Stimulated activated CD8-positive, alpha-beta memory T cell treated with anti-CD3 and anti-CD28 coated beads, Interleukin-4, amount 100 ng/mL, for 4 hours (primary cell): ENCODE data around the gene MSH5.
"Not testable (repeated sequence)": the region's sequence is repeated elsewhere in the genome, so short reads cannot be mapped to it uniquely, and the experiment has no call there.

ENCODE experiments used
- DNase-seq, 2 donors: peaks; one replicate each; pipeline ENCODE4 v3.0.0-alpha.2; 2020; ENCODE audit warnings: low read depth in 2 of 2, low spot score in 1 of 2

The MSH5 gene

DNA sequence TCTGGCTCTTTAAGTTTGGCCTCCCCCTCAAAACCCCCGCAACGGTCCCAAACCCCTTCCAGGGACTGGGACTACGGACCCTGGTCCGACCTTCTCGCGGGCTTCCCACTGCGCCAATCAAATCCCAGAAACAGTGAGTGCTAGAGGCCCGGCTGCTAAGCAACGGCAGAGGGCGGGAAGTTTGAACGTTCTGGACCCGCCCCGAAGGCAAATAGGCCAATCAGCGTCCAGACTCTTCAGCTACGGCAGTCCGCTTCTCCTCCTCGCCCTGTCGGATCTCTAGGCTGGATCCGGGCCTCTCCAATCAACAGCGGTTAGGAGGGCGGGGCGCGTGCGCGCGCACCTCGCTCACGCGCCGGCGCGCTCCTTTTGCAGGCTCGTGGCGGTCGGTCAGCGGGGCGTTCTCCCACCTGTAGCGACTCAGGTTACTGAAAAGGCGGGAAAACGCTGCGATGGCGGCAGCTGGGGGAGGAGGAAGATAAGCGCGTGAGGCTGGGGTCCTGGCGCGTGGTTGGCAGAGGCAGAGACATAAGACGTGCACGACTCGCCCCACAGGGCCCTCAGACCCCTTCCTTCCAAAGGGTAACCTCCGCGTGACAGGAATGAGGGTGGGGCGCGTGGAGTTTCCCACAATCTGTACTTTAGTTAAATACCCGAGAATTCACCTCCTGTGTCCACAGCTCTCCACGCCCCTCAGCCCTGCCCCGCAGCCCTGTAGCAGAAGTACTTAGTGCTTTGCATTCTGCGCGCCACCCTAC is at the start of gene MSH5:
Gene MSH5 (plus strand): TSS at position 367 of the 758 bp plus-strand sequence. CDS start 462 bp downstream, outside the sequence.
- DNase-seq = peak; percentile 89 to 91

DNA sequence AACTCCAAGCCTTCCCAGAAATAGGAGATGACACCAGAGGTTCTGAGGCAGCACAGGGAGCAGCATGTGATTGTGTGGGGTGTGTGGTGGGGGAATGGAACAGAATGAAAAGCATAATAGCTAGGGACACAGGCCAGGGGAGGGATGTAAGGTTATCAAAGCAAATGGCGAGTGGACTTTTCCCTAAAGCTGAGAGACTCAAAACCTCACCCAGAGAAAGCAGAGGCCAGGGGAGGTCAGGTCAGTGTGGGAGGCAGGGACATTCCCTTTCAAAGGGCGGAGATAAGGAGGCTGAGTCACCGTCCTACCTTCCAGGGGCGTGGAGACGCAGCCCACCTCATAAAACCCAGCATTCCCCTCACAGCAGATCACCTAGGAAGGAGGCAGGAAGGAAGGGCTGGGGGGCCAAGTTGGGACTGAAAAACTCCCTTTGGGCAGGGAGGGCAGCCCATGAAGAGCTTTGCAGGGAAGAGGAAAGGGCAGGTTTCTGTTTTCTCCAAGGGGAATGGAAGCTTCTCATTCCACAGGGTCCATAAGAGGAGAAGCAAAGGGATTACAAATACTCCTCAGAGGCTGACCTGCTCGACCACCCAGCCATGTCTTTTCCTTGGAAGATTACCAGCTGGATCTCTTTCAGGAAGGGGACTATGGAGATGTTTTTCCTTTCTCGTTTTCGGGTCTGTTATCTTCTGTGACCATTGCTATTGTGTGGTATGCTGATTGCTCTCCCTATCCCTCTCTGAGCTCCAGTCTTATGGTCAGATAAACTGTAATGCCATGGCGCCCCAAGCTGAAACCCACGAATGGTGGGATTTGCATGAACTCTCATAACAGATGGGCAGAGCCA is 49.4 kb upstream of the MSH5 start:
- no peak for DNase-seq

DNA sequence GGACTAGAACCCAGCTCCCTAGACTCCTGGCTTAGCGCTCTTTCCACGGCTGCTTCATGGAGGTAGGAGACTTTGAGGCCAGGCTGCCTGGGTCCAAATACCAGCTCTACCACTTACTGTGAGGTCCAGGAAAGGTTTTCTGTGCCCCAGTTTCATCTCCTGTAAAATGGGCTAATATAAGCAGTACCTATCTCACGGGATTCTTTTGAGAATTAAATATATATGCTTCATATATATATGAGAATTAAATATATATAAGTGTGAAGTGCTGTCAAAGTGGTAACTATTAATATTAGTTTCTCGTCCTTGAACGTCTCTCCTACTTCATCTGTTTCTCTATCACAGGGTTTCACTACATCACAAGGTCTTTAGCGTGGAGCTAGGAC is 48.7 kb upstream of the MSH5 start:
- DNase-seq = no peak

DNA sequence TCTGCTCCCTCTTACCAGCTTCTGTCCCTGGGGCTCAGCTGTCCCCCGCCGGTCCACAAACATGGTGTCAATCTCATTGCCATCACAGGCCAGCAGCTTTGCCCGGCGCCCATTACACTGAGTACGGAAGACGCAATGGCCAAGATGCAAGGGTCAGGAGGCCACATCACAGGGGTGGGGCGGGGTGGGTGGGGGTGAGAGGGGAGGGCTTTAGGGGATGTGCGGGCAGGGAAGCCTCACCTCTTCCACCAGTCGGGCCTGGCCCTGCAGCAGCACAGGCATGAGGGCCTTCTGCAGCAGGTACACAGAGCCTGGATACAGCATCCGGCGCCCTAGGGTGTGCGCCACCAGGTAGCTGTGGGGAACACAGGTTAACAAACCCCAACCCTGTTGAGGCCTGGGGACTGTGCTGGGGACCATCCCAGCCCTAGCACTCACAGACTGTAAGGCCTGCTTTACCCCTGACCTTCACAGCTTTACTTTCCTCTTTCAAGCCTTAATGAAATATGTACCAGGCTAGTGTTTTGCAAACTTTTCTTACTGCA is 48.2 kb upstream of the MSH5 start:
- DNase-seq = no peak

DNA sequence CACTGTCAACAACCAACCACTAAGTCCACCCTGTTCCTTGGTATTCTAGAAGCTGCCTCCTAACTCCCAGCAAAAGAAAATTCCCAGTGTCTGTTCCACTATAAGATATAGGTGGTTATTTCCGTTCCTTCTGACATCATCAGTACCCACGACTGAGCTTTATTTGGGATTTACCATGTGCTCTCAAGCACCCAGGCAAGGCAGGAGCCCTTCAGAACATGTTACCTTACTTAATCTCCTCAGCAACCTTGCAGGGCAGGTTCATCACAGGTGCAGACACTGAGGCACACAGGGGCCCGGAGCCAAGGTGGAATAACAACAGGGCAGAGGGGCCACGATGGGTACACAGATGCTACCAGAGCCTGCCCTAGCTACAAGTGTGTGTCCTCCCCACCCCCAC is 47.5 kb upstream of the MSH5 start:
- DNase-seq = no peak

DNA sequence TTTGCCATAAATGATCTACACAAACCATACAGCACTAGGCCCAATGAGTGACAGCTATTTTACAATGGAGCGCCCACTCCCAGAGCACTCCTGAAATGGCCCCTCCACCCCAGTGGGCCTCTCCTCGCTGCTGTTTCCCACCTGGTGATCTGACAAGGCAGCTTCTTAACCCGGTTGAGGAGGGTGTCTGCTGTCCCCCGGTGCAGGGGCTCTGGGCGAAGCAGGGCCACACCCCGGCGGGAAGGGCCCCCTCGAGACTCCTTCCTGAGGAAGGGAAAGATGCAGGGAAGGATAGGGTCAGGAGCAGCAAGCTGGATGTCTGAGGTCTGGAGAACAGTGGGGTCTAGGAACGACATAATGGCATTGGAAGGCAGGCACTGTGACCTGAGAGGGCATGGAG is 46.9 kb upstream of the MSH5 start:
- DNase-seq = no peak

DNA sequence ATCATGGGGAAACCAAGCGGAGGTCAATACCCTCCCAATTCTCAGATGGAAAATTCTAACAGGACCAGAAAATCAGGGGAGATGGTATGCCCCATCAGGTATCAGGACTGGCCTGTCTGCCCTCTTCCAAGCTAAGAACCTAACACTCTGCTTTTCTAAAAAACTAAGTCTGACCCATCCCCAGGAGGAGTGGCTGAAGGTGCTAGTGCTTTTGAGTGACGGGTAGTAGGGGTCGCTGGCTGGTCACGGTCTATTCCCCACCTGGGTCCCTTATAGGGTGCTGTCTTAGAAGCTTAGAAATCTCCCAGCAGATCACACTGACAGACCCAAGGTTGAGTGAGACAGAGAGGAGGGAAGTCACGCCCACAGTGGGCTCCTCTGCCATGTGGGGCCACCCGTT is 46.3 kb upstream of the MSH5 start:
- DNase-seq = no peak

DNA sequence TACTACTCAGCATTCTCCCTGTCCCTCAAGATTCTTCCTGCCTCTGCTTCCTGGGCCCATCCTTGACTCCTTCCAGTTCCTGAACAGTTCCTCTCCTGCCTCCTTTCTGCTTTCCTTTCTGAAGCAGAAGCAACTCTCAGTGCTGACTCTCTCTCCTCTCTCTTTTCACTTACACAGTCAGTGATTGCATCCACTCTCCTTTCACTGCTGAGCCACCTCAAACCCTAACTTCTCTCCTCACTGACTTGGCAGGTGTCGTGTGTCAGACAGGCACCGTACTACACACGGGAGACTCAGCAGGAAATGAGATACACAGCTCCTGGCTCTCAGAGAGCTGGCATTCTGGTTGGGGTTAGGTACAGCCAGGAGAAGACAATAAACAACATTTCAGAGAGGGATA is 42.2 kb upstream of the MSH5 start:
- no peak for DNase-seq

DNA sequence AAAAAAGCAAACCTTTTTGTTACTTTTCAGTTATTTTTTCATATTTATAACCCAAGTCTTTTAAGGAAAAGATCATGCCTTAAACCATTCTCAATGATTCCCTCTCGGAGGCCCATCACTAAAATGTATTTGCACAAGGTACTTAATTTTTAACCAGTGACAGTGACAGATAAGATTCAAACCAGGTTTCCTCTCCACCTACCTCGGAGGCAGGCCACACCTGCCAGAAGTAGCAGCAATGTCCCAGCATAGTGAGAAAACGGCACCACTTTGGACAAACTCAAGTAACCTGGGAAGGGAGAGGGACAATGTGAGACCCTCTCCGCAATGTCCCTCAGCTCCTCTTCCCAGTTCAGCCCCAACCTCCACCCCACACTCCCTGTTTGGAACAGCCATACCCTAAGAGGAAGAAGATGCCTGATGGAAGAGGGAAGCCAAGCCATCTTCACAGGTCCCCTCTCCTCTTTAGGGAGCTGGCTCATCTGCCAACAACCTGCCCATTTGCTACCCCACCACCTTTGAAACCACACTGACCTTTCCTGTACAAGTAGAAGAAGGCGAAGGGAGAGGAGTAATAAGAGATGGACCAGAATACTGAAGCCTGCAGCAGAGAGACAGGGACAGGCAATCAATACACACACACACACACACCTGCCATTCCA is 38.9 kb upstream of the MSH5 start:
- DNase-seq = no peak

DNA sequence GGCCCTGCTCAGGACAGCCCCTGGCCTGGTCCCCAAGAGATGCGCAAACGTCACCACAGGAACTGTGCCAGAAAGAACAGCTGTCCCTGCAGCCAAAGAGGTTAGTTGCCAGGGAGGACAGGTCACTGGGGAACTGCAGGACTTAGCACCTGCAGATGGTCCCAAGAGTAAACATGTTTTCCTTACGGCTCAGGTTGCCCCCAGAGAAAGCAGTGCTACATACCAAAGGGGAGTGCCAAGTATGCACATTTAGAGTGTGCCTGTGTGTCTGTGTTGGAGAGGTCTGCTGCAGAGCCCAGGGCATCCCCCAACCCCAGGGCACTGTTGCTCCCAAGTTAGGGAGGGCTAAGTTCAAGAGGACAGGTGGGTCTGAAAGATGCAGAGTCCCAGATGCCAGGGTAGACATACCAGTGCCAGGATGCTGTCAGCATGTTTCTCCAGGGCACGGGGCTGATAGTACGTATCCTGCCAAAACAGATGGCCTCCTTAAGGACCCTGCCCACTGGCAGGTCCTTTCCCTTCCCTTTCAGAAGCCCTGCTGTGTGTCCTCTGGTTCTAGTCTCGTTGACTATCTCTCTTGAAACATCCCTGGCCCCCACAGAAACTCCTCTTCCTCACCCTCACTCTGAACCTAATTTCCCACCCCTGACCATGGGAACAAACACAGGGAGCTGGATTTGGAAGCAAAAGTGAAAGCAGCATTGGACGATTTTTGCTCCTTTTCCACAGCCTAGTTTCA is 38.0 kb upstream of the MSH5 start:
- DNase-seq = no peak

DNA sequence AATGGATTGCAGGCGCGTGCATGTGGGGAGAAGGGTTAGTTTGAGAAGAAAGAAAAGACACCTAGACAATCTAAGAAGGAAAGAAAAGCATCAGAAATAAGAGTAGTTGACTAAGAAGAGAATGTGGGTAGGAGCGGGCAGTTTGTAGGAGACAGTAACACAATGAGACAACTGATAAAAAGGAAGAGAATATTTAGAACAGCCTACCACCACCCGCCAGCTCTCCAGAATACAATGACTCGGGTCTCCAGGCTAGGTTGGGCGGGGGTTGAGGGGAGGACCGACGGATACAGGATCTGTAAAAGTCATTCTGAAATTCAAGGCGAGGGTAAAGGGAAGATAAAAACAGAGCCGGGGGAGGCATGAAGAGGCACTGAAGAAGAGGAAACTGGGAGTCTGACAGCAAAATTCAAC is 37.4 kb upstream of the MSH5 start:
- DNase-seq = no peak

DNA sequence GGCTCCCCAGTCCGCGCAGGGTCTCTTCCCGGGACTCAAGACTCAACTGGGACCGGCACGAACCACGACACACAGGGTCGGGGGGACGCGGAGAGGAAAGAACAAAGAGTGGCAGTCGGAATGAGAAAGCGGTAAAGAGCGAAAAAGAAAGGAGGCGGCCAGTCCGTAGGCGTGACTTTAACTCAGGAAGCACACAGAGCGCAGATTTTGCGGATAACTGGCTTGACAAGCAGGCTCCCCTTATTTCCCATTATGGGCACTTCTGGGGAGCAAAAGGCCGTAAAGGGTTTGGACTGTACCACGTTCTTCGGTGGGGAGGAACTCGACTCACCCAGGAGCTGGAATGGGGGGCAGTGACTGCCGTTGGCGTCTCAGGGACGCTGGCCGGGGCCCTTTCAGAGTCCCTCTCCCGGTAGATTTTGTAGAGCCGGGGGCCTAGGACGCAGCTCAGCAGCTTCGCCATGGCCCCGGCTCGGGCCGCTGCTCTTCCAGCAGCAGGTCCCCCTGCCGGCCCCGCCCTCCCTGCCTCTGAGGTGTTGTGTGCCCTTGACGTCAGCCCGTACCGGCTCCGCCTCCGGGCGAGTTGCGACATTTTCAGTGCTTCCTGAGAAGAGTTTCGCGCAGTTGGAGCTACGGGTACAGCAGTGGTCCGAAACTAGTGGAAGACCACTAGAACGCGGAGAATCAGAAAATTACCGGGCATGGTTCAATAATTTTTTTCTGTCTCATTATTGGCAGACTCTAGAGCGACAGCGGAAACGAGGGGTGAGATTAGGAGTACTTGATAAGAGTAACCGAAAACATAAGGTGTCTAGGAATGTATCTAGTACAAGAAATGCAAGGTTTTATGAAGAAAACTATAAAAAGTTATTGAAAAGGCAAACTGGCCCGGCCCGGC is 36.7 kb upstream of the MSH5 start, which contains the start of gene ABHD16A:
Gene ABHD16A (minus strand): TSS at position 506 of the 898 bp plus-strand sequence. CDS start 43 bp downstream, at position 463.
- peak; percentile 92 to 95 for DNase-seq

DNA sequence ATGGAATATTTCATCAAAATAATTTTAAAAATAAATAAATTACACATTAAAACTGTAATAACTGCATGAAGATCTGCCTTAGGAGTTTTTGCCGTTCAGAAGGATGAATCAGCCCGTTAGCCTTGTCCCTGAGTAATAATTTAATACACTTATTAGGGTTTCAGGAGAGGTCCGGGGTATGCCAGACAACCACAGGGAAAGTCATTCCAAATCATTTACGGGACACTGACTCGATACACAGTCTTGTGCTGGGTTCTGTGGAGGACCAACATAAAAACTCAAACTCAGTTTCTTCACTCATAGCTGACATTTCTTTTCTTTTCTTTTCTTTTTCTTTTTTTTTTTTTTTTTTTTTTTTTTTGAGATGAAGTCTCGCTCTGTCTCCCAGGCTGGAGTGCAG is 33.9 kb upstream of the MSH5 start:
- no peak for DNase-seq

DNA sequence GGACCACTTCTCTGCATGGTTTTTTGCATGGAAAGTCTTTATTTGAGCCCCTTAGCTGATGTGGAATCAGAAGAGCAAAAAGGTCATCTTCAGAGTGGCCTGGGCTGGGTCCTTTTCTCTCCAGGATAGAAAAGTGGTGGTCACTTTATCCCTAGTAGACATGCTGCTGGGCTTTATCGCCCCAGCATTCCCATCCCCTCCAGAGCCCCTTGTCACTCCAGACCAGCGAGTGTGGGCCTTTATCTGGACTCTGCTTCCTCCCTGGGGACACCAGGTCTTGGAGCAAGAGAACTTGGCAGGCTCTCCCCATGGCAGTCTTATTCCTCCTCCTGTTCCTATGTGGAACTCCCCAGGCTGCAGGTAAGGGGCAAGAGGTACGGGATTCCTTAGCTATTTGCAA is 33.2 kb upstream of the MSH5 start, which contains the start of gene LY6G6F:
Gene LY6G6F (plus strand): TSS at position 268 of the 400 bp plus-strand sequence. CDS start 41 bp downstream, at position 309.
- no peak for DNase-seq

DNA sequence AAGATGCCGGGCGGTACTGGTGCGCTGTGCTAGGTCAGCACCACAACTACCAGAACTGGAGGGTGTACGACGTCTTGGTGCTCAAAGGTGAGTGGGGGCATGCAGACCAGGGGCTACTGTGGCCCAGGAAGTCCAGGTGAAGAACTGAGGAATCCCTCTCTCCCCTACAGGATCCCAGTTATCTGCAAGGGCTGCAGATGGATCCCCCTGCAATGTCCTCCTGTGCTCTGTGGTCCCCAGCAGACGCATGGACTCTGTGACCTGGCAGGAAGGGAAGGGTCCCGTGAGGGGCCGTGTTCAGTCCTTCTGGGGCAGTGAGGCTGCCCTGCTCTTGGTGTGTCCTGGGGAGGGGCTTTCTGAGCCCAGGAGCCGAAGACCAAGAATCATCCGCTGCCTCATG is 32.1 kb upstream of the MSH5 start:
- DNase-seq = no peak

DNA sequence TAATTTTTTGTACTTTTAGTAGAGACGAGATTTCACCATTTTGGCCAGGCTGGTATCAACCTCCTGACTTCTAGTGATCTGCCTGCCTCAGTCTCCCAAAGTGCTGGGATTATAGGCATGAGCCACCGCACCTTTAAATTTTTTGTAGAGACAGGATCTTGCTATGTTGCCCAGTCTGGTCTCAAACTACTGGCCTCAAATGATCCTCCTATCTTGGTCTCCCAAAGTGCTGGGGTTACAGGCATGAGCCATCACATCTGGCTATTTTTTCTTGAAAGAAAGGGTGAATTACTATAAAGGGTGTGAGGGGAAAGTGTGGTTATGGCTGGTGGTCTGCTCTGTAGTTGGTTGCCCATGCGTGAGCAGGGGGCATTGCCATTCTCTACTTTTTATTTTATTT is 31.6 kb upstream of the MSH5 start:
- DNase-seq = no peak

DNA sequence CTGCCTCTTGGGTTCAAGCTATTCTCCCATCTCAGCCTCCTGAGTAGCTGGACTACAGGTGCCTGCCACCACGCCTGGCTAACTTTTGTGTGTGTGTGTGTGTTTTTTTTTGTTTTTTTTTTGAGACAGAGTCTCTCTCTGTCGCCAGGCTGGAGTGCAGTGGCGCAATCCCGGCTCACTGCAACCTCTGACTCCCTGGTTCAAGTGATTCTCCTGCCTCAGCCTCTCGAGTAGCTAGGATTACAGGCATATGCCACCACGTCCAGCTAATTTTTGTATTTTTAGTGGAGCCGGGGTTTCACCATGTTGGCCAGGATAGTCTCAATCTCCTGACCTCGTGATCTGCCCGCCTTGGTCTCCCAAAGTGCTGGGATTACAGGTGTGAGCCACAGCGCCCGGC is 30.6 kb upstream of the MSH5 start:
- not testable (repeated sequence) for DNase-seq

DNA sequence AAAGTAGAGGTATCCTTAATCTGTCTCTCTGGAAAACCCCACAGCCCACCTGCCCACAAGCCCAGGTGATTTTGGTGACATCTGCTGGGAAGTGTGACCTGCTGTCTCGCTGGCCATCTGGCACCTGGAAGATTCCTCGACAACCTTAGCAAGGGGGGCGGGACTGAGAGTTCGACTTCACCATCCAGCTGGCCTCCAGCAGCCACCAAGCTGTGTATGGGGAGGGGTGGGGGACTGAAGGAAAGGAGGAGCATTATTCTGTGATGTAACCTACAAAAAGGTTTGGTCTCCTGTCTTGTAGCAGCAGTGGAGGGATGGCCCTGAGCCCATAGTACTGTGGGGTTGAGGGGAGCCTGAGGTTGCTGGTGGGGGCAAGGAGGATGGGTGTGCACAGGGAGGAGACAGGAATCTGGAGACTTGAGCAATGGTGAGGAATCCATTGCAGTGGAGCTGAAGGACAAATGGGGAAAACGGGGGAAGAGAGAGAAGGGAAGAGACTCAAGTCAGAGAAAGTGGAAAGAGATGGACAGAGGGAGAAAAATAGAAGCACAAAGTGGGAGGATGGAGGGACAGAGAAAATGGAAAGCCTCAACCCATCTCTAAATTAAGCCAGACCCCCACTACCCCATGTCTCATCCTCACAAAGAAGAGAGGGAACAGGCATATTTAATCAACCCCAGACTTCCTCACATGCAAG is 29.1 kb upstream of the MSH5 start:
- no peak for DNase-seq

DNA sequence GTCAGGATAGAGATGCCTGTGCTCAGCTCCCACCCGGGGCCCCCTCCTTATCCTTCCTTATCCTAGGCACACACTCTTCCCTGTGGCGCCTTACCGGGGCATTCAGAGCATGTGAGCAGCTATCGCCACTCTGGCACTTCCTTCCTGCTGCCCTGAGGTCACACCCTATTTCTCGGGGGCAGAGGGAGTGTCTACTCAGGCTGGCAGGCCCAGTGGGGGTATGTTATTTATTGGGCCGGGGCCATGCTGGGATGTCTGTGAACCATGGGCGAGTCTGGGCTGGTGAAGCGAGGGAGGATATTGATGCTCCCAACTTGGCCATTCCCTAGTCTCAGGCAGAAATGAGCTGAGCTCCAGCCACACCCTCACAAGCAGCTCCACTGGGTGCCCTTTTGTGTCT is 28.6 kb upstream of the MSH5 start:
- no peak for DNase-seq
